ENCODE data around the gene UCN3. TPM values are rescaled to one million over a fixed set of nuclear protein-coding genes. Genes with fewer than 3 reads are reported as not detected.
"Not testable (repeated sequence)": the region's sequence is repeated elsewhere in the genome, so short reads cannot be mapped to it uniquely, and the experiment has no call there.

Gene UCN3
- total RNA-seq, 2 donors from 2014 or later, result not detected

DNA sequence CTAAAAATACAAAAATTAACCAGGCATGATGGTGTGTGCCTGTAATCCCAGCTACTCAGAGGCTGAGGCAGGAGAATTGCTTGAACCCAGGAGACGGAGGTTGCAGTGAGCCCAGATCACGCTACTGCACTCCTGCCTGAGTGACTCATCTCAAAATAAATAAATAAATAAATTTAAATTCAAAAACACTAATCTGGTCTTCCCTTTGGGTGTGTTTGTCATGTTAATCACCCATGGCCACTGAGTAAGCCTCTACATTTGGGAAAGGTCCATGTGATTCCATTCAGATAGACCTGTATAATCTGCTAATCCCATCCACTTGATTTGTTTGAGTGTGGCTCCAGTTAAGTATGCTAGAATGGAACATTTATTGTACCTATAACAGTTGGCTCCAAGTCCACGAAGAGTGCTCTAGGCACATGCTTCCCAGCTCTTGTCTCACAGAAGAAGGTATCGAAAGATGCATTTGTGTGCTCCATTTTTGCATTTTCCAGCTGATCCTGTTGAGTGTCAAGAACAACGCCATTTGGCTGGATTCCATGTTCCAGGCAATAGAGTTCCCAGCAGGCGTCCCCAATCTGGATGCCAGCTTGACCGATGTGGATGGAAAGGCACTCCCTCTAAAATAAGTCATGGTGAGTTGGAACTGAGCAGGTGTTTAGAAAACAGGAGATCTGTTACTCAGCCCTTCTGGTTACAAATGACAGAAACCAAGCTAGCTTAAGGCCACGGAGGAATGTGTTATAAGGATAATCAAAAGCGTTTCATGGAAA lies 35.9 kb downstream of the UCN3 start:
- H3K9me3 ChIP-seq (ENCODE audit: control insufficient read depth, low read length, poor library complexity, severe bottlenecking), result no peaks in the 10 kb centered on the region
- H3K27ac Mint-ChIP-seq, result no peak overlapping the region
- H3K36me3 Mint-ChIP-seq (ENCODE audit: low read depth), result no peaks in the 10 kb centered on the region
- ATAC-seq, result no peak
- no peak for DNase-seq
- no peak overlapping the region for H3K4me3 Mint-ChIP-seq
- peaks cover 27% of the 10 kb centered on the region for H3K27me3 Mint-ChIP-seq
- H3K4me1 Mint-ChIP-seq, result no peaks in the 10 kb centered on the region

DNA sequence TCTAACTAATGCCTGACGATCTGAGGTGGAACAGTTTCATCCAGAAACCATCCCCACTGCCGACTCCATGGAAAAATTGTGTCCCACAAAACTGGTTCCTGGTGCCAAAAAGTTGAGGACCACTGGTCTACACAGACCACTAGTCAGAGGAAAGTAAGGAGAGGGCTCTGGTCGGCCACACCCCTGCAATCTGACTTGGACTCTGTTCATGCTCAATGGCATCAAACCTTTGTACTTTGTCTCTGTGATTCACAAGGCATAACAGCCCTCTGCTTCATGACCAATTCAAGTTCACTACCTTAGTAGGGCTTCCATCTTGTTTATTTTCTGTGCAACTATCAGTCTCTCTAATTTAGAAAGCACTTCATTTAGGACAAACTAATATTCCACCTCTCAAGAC lies 38.0 kb downstream of the UCN3 start:
- peaks cover 22% of the 10 kb centered on the region for H3K27me3 Mint-ChIP-seq
- H3K4me3 Mint-ChIP-seq, result no peak overlapping the region
- no peaks in the 10 kb centered on the region for H3K9me3 ChIP-seq (ENCODE audit: control insufficient read depth, low read length, poor library complexity, severe bottlenecking)
- H3K36me3 Mint-ChIP-seq (ENCODE audit: low read depth), result no peaks in the 10 kb centered on the region
- ATAC-seq (no peak), DNase-seq (no peak)
- H3K27ac Mint-ChIP-seq, result no peak overlapping the region
- H3K4me1 Mint-ChIP-seq, result no peaks in the 10 kb centered on the region

DNA sequence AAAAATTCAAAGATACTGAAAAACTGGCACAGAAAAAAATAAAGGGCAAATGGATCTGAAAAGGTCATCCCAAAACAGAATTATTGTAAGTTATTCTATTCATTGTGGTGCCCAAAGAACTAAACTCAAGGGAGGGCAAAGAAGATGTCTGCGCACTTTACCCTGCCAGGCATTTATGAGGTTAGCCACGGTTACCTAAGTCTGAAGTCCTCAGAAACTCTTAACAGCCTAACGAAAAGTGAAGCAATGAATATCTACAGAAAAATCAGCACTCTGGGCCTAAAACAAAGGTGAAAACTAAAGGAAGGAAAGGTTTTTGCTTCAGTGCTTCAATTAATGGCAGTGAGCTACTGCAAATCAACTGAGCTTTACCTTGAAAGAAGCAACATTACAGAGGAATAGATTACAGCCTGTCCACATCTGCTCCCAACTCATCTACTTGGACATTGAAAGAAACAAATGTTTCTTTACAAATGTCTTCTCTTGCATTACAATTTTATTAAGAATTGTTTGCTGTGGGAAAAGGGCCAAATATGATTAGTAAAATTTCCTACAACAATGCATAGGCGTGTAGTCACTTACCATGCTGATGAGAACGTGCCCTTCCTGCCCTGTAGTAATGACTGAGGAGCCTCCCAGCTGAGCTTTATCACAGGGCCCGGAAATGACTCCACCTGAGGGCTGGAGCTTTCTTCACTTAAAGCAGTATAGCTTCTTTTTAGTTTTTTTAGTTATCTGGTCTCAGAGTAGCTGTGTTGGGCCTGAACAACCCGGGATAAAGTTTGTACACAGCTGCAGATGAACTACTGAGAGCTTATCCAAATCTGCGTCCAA lies 39.7 kb downstream of the UCN3 start, which contains the start of gene TUBAL3:
Gene TUBAL3 (minus strand): TSS at position 621 of the 834 bp plus-strand sequence. CDS start 36 bp downstream, at position 585.
- DNase-seq, result no peak
- Mint-ChIP-seq H3K27ac (no peak within 1 kb of the TSS), H3K36me3 (ENCODE audit: low read depth) (no peaks in the 10 kb centered on the region), H3K27me3 (peaks cover 17% of the 10 kb centered on the region), H3K4me1 (no peaks in the 10 kb centered on the region), H3K4me3 (no peak within 1 kb of the TSS)
- no peak for ATAC-seq
- no peaks in the 10 kb centered on the region for H3K9me3 ChIP-seq (ENCODE audit: control insufficient read depth, low read length, poor library complexity, severe bottlenecking)

DNA sequence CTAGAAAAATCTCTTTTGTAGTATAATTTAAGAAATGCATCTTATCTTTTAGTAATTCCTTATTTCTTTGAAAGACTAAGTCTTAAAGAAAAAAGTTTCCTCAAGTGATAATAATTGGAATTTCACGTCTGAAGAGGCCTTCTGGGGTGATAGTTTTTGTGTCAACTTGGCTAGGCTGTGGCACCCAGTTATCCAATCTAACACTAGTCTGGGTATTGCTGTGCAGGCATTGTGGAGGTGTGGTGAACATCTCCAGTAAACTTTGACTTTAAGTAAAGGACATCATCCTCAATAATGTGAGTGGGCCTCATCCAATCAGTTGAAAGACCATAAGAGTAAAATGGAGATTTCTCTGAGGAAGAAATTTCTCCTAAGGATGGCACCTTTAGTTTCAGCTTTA lies 42.2 kb downstream of the UCN3 start:
- no peaks in the 10 kb centered on the region for H3K4me1 Mint-ChIP-seq

GRCh38 chr10:5410787-5411186 lies 46.0 kb downstream of the UCN3 start:
- H3K27me3 Mint-ChIP-seq, result peaks cover 22% of the 10 kb centered on the region
- not testable (repeated sequence) for DNase-seq; H3K4me3 Mint-ChIP-seq; H3K36me3 Mint-ChIP-seq (ENCODE audit: low read depth); H3K4me1 Mint-ChIP-seq; H3K9me3 ChIP-seq (ENCODE audit: control insufficient read depth, low read length, poor library complexity, severe bottlenecking); H3K27ac Mint-ChIP-seq; ATAC-seq

More for the DNA sequence above, 42.2 kb downstream of the UCN3 start:
- Mint-ChIP-seq H3K27me3 (peaks cover 22% of the 10 kb centered on the region), H3K36me3 (ENCODE audit: low read depth) (no peaks in the 10 kb centered on the region), H3K4me3 (no peak overlapping the region), H3K27ac (no peak overlapping the region)
- DNase-seq, result no peak
- no peak for ATAC-seq
- no peaks in the 10 kb centered on the region for H3K9me3 ChIP-seq (ENCODE audit: control insufficient read depth, low read length, poor library complexity, severe bottlenecking)

- H3K27ac Mint-ChIP-seq, result no peak overlapping the region
- H3K27me3 Mint-ChIP-seq, result peaks cover 22% of the 10 kb centered on the region
- no peaks in the 10 kb centered on the region for H3K4me1 Mint-ChIP-seq
- H3K36me3 Mint-ChIP-seq (ENCODE audit: low read depth), result no peaks in the 10 kb centered on the region
- H3K4me3 Mint-ChIP-seq, result no peak overlapping the region
- H3K9me3 ChIP-seq (ENCODE audit: control insufficient read depth, low read length, poor library complexity, severe bottlenecking), result no peaks in the 10 kb centered on the region
- ATAC-seq (peak; percentile 10), DNase-seq (no peak)
Observed at GRCh38 chr10:5411941-5412276, 47.1 kb downstream of the UCN3 start.

- Mint-ChIP-seq H3K36me3 (ENCODE audit: low read depth) (no peaks in the 10 kb centered on the region), H3K4me1 (no peaks in the 10 kb centered on the region), H3K27ac (no peak within 1 kb of the TSS), H3K4me3 (no peak within 1 kb of the TSS), H3K27me3 (peaks cover 22% of the 10 kb centered on the region)
- no peaks in the 10 kb centered on the region for H3K9me3 ChIP-seq (ENCODE audit: control insufficient read depth, low read length, poor library complexity, severe bottlenecking)
- peak; percentile 49 to 53 (median 49) for DNase-seq
- ATAC-seq, result peak; percentile 92
Observed at GRCh38 chr10:5412277-5412941, 47.6 kb downstream of the UCN3 start, which contains the start of gene NET1. TSS of gene NET1 (plus strand) at chr10:5412557. CDS start at chr10:5412693, 136 bp downstream.

GRCh38 chr10:5413012-5413938 lies 48.5 kb downstream of the UCN3 start:
- DNase-seq (no peak), ATAC-seq (no peak)
- H3K36me3 Mint-ChIP-seq (ENCODE audit: low read depth), result no peaks in the 10 kb centered on the region
- no peak overlapping the region for H3K27ac Mint-ChIP-seq
- H3K4me1 Mint-ChIP-seq, result no peaks in the 10 kb centered on the region
- H3K9me3 ChIP-seq (ENCODE audit: control insufficient read depth, low read length, poor library complexity, severe bottlenecking), result no peaks in the 10 kb centered on the region
- peaks cover 16% of the 10 kb centered on the region for H3K27me3 Mint-ChIP-seq
- no peak overlapping the region for H3K4me3 Mint-ChIP-seq

- peaks cover 3% of the 10 kb centered on the region for H3K9me3 ChIP-seq (ENCODE audit: control insufficient read depth, low read length, poor library complexity, severe bottlenecking)
- Mint-ChIP-seq H3K27me3 (no peaks in the 10 kb centered on the region), H3K4me3 (no peak overlapping the region), H3K4me1 (no peaks in the 10 kb centered on the region), H3K36me3 (ENCODE audit: low read depth) (no peaks in the 10 kb centered on the region), H3K27ac (no peak overlapping the region)
- no peak for DNase-seq
- no peak for ATAC-seq
Observed at GRCh38 chr10:5416981-5417380, 52.2 kb downstream of the UCN3 start.

DNA sequence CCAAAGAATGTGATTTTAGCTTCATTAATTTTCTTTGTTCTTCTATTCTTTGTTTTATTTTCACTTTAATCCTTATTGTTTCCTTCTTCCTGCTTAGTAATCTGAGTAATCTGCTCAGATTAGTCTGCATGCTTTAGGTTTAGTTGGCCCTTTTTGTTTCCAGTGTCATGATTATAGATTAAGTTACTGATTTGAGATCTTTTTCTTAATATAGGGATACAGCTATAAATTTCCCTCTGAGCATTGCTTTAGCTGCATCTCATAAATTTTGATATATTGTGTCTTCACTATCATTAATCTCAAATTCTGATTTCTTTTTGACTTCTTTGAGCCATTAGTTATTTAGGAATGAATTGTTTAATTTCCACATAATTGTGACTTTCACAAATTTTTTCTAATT lies 53.8 kb downstream of the UCN3 start:
- ATAC-seq (no peak), DNase-seq (no peak)
- peaks cover 3% of the 10 kb centered on the region for H3K9me3 ChIP-seq (ENCODE audit: control insufficient read depth, low read length, poor library complexity, severe bottlenecking)
- Mint-ChIP-seq H3K36me3 (ENCODE audit: low read depth) (no peaks in the 10 kb centered on the region), H3K4me3 (no peak overlapping the region), H3K27ac (no peak overlapping the region), H3K4me1 (no peaks in the 10 kb centered on the region), H3K27me3 (no peaks in the 10 kb centered on the region)

DNA sequence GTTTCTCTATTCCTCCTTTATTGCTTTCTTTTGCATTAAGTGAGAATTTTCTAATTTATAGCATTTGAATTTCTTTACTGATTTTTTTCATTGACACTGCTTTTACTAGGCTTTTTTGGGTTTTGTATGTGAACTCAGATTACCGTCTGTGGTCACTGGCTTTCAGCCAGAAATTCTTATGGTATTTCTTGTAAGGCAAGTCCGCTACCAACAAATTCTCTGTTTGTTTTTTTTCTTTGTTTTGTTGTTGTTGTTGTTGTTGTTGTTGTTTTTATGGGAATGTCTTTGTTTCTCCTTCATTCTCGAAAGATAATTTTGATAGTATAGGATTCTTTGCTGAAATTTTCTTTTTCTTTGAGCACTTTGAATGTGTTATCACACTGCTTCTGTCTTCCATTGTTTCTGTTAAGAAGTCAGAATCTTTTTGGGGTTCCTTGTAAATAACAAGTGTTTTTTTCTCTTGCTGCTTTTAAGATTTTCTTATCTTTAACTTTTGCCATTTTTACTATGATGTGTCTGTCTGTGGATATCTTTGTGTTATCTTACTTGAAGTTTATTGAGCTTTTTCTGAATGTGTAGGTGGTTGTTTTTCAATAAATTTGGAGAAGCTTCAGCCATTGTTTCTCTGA lies 54.8 kb downstream of the UCN3 start:
- H3K36me3 Mint-ChIP-seq (ENCODE audit: low read depth), result no peaks in the 10 kb centered on the region
- H3K4me1 Mint-ChIP-seq, result no peaks in the 10 kb centered on the region
- no peak overlapping the region for H3K27ac Mint-ChIP-seq
- DNase-seq (no peak), ATAC-seq (no peak)
- H3K27me3 Mint-ChIP-seq, result no peaks in the 10 kb centered on the region
- H3K4me3 Mint-ChIP-seq, result no peak overlapping the region
- peaks cover 3% of the 10 kb centered on the region for H3K9me3 ChIP-seq (ENCODE audit: control insufficient read depth, low read length, poor library complexity, severe bottlenecking)

- H3K27ac Mint-ChIP-seq, result no peak overlapping the region
- ATAC-seq (no peak), DNase-seq (no peak)
- H3K4me1 Mint-ChIP-seq, result peaks cover 8% of the 10 kb centered on the region
- peaks cover 3% of the 10 kb centered on the region for H3K9me3 ChIP-seq (ENCODE audit: control insufficient read depth, low read length, poor library complexity, severe bottlenecking)
- no peaks in the 10 kb centered on the region for H3K27me3 Mint-ChIP-seq
- peaks cover 8% of the 10 kb centered on the region for H3K36me3 Mint-ChIP-seq (ENCODE audit: low read depth)
- no peak overlapping the region for H3K4me3 Mint-ChIP-seq
Observed at GRCh38 chr10:5423771-5424170, 59.0 kb downstream of the UCN3 start.

All from T-helper 17 cell (primary cell).